ENCODE results near the gene CACNA1E.

CACNA1E gene

DNA sequence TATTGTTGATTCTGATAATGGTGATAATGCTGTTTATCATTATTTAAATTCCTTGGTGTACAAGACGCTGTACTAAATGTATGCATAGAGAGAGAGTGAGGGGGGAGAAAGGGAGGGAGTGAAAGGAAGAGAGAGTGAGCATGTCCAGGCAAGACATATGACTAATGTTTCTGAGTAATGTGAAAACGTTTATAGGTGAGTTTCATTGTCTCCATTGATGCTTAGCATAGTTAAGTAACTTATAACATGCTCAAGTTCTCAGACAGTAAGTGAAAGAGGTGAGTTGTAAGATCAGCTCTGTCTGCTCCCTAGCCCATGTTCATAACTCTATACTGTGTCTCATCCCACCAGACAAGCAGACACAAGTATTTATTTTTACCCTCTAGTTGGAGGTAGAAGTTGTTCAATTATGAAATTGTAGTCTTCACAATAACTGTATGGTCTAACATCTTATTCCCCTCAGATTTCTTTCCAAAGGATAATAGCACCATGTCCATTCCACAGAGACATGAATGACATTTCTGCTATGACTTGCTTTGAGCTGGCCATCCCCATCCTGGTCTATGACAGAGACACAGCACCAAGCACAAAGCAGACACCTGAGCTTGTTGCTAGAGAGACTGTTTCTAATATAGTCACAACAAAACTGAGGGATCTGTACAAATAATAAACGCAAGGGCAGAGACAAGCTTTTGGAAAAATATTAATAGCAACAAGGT is 285.1 kb downstream of the CACNA1E start:
- no peak for DNase-seq (ENCODE audit: low read depth in 2 of 2)

DNA sequence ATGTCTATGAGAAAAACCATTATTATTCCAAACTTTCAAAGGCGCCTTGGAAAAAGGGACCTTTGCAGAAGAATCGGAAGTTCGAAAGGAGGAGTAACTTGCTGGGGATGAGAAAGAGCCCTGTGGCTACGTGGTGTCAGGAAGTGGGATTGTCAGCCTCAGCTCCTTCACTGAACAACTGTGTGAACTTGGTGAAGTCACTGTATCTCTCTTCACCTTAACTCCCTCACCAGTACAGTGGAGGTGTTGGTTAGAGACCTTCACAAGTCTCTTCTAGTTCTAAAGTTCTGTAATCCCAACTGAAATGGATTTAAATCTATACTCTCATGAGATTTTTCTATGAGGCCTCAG is 285.6 kb downstream of the CACNA1E start:
- DNase-seq (ENCODE audit: low read depth in 2 of 2), result no peak

DNA sequence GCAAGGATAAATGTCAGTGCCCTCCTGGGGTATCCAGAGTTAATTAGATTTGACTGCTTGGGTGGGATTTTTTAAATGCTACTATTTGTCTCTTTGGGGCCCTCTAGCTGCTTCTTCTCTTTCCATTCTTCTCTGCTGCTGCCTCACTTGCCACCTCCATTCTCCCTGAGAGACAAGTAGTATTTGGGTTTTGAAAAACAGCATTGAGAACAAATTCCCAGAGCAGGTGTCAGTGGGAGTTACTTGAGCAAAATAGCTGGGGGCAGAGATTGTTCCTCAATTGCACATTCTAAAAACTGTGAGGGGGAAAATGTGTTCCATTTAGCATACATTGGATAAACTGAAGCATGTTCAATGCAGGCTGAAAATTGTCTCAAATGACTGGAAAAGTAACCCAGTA is 286.5 kb downstream of the CACNA1E start:
- DNase-seq (ENCODE audit: low read depth in 2 of 2), result no peak

DNA sequence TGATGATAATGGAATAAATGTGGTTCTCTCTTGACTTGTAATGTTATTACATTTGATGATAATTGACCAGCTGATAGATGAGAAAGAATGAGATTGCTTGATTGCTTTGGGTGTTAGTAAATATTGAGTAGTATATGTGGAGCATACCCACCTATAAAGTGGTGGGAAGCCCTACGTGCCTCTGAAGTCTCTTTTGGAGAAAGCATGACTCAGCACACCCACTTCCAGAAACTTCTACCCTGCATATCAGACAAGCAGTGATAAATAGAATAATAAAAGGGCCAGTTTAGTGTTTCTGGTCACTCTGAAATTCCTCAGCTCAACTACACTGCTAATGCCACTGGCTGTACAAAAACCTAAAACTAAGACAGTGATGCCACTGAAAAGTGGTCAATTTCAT is 289.4 kb downstream of the CACNA1E start:
- no peak for DNase-seq (ENCODE audit: low read depth in 2 of 2)

DNA sequence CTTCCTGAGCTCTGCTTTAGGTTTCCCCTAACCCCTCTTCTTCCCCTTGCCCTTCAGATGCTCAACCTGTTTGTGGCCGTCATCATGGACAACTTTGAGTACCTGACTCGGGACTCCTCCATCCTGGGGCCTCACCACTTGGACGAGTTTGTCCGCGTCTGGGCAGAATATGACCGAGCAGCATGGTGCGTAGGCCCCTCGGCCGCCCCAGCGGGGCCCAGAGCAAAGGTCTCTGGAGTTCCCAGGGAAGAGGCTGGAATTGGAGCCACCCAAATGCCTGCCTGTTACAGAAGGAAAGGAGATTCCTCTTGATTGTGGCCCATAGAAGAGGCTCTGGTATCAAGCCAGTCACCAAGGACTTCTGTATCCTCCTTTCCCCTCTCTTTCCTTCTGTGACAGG is 292.7 kb downstream of the CACNA1E start:
- DNase-seq (ENCODE audit: low read depth in 2 of 2), result no peak

DNA sequence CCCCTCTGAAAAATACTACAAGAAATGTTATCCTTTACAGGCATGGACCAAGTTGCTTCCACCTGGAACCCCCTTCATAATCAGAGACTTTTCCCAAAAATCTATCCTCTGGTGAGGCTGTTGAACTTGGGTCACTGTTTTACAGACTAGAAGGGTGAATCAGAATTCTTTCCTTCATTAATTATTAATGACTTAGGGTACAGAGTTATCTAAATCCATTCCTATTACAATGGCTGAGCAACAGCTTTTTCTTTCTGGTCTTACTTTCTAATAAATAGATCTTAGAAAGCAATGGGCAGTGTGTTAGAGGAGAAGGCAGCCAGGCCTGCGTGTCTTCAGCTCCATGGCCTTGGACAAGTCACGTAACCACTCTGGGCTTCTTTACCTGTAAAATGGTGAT is 294.0 kb downstream of the CACNA1E start:
- no peak for DNase-seq (ENCODE audit: low read depth in 2 of 2)

DNA sequence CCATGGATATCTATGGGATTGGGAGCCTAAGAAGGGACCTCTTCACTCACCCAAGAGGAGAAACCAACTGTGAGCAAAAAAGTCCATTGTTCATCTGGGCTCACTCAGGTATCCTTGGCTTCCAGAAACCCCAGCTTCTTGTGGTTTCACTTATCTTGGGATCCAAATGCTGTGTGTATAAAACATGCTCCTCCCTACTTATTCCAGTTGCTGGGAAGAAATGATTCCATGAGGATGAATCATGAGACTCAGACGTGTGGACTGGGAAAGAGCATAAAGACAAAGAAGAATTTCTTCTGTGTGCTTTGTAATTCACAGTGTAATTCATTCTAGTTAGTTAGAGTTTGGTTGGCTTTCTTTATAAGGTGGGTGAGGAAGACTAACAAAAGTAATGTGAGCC is 294.5 kb downstream of the CACNA1E start:
- no peak for DNase-seq (ENCODE audit: low read depth in 2 of 2)

DNA sequence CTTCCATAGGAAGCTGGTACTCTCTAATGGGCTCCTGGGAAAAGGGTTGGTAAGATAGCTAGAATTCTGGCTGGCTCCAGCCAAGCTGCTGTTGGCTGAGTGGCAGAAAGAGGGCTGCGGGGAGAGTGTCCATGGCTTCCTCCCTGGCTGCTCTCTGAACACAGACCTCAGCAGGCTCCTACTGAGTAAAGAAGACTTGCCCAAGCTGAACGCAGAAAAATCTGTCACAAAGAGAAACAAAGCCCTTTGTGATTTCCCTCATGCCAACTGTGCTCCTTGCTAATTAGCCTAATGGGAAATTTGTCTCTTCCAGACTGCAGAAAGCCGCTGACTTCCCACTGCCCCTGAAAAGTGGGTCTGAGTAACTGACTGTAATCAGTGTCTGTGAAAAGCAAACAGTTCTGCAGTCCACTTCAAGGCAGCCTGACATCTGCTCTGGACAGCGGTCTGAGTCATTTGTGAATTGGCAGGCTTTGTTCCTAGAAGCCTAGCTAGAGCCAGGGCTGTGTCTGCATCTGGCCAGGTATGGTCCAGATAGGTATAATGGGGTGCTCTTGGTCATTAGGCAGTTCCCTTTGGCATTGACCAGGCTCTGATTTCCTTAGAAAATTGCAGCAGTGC is 295.4 kb downstream of the CACNA1E start:
- DNase-seq (ENCODE audit: low read depth in 2 of 2), result no peak

DNA sequence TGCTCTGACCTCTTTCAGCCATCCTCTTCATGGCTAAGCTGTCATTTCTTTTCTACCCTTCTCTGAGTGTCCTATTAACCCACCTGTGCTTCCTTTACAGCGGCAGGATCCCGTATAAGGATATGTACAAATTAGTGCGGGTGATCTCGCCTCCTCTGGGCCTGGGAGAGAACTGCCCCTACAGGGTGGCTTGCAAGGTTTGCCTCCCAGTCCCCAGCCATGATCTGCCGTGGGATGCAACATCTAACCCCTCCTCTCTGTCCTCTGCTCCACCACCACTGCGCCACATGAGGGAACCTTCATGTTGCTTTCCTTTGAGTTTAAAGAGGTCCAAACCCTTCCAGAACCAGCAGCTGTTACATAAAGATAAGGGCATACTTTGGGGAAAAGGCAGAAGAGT is 296.0 kb downstream of the CACNA1E start:
- no peak for DNase-seq (ENCODE audit: low read depth in 2 of 2)

DNA sequence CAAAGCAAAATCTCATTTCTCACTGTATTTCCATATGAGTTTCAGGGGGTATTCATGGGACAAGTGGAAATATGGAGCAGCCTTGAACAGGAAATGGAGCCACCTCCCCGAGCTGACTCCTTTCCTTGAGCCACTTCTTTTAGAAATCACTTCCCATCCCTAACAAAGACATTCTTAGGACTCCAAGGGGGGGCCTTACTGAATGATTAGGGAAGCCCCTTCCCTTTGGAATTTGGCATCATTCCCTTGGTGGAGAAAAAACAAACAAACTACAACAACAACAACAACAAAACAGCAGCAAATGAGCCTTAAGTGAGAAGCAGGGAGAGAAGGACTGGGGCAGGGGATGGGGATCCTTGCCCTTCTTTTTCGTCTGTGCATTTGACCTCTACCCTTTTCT is 299.9 kb downstream of the CACNA1E start:
- DNase-seq (ENCODE audit: low read depth in 2 of 2), result no peak

DNA sequence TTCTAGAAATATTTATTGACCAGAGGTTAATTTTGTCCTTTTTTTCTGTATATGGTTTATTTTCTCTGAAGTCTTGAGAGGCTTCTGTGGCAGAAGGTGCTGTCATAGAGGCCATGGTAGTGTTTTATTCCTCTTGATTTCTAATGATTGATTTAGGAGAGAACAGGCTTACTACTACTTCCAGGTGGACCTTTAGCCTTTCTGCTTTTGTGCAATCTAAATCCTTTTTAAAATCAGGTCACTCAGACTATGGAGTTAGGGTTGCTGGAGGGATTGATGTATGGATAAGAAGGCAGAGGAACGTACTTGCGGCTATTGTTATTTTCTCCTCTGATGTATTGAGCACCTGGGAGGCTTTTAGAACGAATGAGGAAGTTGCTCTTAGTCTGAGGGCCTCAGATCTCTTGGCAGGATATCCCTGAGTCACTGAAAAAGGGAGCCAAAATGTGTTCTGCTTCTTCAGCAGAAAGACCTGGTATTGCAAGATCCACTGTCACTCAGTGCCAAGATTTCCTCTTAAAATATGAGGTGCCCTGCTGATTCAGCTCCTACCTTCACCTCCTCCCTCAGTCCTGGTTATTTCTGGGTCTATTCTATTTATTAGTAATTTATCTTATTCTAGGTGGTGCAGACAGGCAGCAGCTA is 300.8 kb downstream of the CACNA1E start:
- DNase-seq (ENCODE audit: low read depth in 2 of 2), result no peak

DNA sequence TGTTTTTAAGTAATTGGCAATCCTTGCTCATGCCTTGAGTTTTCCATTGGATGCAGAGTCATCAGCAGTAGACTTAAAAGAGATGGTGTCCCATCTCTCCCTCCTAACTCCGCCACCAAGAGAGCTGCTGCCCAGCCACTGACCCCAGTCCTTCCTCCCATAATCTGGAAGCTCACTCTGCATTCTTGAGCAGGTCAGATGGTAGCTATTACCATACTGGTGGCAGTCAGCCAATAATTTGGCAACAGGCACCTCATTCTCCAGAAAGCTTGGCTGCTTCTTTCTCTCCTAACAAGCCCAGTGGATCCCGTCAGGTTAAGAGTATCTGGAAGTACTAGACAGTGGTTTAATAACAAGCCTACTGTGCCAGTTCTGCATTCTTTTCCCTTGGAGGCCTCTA is 306.1 kb downstream of the CACNA1E start:
- DNase-seq (ENCODE audit: low read depth in 2 of 2), result no peak

DNA sequence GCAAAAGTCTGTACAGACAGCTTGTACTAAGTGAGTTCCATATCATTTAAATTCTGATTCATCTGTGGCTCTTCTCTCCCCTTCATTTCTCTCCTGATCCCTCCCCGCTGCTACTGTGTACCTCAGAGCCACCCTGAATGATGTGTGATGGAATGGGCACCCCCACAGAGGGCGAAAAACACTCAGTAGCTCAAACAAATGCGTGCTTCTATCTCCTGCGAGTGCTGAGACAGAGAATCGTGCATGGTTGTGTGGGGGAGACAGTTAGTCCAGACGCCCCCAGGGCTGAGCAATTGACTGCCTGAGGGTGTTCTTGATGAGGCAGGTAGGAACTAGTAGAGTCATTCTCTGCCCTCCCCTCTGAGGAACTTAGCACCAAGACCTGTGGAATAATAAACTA is 308.4 kb downstream of the CACNA1E start:
- no peak for DNase-seq (ENCODE audit: low read depth in 2 of 2)

DNA sequence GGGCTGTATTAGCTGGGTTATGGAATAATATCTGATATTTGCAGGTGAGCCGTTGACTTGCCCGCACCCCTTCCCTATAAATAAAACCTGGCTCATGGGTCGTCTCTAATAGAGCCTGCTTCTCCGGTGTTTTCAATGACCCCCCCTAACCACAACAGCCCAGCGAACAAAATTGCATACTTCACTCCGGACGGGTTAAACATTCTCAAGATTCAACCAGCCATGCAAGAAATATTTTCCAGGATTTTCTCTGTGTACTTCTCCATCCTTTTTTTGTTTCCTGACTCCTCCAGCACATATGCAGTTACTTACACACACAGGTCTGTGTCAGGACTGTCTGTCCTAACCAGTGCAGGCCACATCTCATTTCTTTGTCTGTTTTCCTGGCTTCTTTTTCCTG is 310.5 kb downstream of the CACNA1E start:
- DNase-seq (ENCODE audit: low read depth in 2 of 2), result no peak

DNA sequence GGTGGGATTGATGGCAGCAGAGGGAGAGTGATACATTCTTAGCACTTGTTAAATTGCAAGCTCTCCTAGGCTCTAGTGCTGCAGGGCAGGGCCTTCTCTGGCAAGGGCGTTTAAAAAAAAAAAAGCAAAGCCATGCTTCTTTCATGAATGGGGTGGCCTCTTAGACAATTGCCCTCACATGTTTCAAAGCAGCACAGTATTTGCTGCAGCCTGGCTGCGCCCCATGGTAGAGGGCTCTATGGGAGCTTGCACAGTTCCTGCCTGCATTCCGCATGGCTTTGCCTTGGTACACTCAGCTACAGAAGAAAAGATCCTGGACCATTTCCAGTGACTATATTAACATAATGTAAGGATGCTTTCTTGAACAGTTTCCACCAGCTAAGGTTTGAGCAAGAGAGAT is 311.0 kb downstream of the CACNA1E start:
- DNase-seq (ENCODE audit: low read depth in 2 of 2), result no peak

DNA sequence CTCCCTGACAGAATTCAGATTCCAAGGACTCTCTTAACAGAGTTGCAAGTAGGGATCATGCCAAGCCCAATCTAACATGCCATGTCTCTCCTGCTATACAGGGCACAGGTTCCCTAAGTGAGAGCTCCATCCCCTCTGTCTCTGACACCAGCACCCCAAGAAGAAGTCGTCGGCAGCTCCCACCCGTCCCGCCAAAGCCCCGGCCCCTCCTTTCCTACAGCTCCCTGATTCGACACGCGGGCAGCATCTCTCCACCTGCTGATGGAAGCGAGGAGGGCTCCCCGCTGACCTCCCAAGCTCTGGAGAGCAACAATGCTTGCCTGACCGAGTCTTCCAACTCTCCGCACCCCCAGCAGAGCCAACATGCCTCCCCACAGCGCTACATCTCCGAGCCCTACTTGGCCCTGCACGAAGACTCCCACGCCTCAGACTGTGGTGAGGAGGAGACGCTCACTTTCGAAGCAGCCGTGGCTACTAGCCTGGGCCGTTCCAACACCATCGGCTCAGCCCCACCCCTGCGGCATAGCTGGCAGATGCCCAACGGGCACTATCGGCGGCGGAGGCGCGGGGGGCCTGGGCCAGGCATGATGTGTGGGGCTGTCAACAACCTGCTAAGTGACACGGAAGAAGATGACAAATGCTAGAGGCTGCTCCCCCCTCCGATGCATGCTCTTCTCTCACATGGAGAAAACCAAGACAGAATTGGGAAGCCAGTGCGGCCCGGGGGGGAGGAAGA is 315.0 kb downstream of the CACNA1E start:
- DNase-seq (ENCODE audit: low read depth in 2 of 2), result no peak

DNA sequence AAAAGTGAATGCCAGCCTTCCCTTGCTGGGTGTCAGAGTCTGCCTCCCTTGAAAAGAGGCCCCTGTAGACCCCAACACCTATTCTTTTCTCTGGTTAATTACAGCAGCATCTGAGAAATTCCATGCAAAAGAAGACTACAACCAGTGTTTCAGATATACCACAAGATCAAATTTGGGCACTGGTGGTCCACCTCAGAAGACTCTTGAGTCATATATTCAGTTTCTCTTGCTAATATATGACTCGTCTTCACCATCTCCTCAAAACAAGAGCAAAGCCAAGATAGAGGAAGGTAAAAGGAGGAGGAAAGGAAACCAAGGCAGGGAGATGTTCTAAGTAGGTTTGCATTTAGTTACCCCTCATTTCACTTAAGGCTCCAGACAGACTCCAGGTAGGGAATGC is 318.3 kb downstream of the CACNA1E start:
- no peak for DNase-seq (ENCODE audit: low read depth in 2 of 2)

DNA sequence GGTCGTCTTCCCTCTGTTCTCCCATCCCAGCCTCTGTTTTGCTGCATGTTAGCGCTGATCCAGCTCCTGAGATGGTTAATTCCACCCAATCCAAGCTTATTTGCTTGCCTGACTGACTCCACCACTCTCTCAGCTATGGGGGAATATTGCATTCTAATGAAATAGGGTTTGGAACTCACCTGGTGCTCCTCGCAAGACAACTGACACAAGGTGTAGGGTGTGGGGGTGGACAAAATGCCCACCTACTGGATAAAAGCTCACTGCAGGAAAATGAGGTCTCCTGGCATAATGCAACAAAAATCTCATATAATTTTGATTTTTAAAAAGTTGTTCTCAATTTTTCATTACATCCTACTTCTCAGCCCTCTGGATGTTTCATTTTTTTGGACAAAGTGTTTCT is 319.1 kb downstream of the CACNA1E start:
- no peak for DNase-seq (ENCODE audit: low read depth in 2 of 2)

DNA sequence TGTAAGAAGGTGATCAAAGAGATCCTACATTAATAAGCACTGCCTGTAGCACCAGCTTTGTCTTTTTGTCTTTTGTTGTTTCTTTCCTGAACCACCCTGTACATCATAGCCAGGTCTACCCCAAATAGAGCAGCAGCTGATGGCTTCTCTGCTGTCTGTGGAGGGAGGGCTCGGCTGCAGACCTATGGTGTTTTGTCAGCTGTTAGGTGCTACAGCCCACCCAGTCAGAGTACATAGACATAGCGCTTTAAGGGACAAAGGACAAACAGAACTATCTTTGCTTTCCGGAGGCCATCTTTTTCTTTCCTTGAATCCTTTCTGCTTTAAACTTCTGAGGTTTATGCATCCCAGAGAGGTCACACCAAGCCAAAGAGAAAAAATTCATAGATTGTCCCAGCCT is 320.1 kb downstream of the CACNA1E start:
- no peak for DNase-seq (ENCODE audit: low read depth in 2 of 2)

DNA sequence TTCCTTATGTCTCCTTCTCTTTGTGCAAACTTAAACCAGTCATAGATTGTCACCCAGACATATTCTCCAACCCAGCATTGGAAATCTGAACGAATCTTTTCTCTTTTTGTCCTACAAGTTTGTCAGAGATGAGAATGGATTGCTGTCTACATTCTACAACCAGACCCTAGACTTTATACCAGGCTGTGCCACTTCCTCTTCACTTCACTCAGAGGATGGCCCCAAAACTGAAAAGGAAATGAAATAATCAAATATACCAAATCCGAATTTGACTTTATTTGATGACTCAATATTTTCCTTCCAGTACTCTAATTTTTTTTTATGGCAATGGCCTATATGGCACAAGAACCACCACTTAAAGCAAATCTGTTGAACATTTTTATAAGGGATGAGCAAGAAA is 321.7 kb downstream of the CACNA1E start:
- DNase-seq (ENCODE audit: low read depth in 2 of 2), result no peak

DNA sequence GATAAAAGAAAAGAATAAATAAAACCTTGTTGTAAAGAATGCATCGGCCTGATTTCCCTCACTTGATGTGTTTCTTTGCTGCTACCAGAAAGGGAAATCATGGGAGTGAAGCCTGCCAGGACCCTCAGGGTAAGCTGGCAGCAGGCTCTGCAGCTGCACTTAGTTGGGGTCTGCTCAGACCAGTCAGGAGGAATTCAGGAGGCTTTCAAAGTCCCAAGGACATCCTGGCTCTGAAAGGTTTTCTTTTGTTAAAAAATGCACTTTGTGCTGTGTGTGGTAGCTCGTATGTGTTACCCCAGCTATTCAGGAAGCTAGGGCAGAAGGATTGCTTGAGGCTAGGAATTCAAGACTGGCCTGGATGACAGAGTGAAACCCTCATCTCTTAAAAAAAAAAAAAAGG is 323.4 kb downstream of the CACNA1E start:
- DNase-seq (ENCODE audit: low read depth in 2 of 2), result no peak

DNA sequence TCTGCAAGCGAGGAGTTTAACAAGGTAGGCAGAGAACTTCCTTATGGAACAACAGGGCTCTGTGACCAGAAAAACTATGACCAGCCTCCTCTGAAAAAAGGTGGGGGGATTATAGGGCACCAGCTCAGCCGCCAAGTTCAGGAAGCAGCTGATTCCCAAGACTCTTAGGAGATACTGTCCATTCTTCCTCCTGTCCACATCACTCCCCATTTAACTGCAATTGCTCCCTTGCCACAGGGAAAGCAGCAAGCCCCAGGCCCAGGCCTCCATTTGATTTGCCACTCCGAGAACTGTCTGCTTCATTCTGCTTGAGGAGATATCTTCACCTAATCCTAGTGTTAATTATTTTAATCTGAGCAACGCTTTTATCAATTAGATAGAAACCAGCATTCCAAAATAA is 323.9 kb downstream of the CACNA1E start:
- DNase-seq (ENCODE audit: low read depth in 2 of 2), result no peak

DNA sequence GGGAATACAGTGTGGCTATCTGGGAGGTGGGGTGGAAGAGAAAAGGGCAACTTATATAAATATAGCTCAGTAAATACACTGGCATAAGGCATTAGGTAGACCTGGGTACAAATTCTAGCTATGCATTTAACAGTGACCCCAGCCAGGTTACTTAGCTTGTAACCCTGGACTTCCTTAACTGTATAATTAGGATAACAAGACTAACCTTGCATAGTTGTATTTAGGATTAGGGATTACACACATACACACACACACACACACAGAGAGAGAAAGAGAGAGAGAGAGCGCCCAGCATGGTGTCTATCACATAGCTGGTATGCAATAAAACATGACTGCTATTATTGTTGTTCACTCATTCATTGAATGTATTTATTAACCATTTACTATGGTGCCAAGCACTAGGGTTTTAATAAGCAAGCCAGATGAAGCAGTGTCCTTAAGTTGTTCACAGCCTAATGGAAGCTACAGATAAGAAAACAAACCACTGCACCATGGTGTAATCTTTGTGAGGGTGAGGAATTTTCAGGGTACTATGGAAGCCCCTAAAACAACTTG is 326.8 kb downstream of the CACNA1E start:
- DNase-seq (ENCODE audit: low read depth in 2 of 2), result no peak
